Tibial nerve (tissue), 4 donors: ENCODE data around the gene PICK1.

Source experiments
- EP300 ChIP-seq, 2 donors: sonication (generic); formaldehyde crosslinking; IDR thresholded peaks; one replicate each; pipeline ENCODE4 v1.6.1; 2017; ENCODE audit warnings: antibody characterized with exemption in 2 of 2, mild to moderate bottlenecking in 1 of 2
- POLR2A ChIP-seq, 2 donors: fragments of 450-650 bp; IDR thresholded peaks; one replicate each; pipeline ENCODE4 v1.6.1; 2017; ENCODE audit warnings: antibody characterized with exemption in 2 of 2, mild to moderate bottlenecking in 2 of 2, moderate library complexity in 2 of 2
- TF ChIP-seq, protein P1 (sequence below), 5 experiments: fragments of 200-600 bp in 3 of 5; fragments of 450-650 bp in 2 of 5; sonication (generic) in 3 of 5; IDR thresholded peaks; one replicate each; pipeline ENCODE4 v1.5.1; 2016 to 2019; ENCODE audit warnings: antibody characterized with exemption in 5 of 5, mild to moderate bottlenecking in 3 of 5, moderate library complexity in 2 of 5

GRCh38 chr22:38038426-38038825 is 18.8 kb upstream of the PICK1 start:
- no peak for TF ChIP-seq POLR2A (IDR thresholded peaks at IDR 0.05)
- TF ChIP-seq, protein P1, sequence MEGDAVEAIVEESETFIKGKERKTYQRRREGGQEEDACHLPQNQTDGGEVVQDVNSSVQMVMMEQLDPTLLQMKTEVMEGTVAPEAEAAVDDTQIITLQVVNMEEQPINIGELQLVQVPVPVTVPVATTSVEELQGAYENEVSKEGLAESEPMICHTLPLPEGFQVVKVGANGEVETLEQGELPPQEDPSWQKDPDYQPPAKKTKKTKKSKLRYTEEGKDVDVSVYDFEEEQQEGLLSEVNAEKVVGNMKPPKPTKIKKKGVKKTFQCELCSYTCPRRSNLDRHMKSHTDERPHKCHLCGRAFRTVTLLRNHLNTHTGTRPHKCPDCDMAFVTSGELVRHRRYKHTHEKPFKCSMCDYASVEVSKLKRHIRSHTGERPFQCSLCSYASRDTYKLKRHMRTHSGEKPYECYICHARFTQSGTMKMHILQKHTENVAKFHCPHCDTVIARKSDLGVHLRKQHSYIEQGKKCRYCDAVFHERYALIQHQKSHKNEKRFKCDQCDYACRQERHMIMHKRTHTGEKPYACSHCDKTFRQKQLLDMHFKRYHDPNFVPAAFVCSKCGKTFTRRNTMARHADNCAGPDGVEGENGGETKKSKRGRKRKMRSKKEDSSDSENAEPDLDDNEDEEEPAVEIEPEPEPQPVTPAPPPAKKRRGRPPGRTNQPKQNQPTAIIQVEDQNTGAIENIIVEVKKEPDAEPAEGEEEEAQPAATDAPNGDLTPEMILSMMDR (IDR thresholded peaks at IDR 0.05) = no peak
- TF ChIP-seq EP300 (IDR thresholded peaks at IDR 0.05) = peak in 1 of 2 donors; percentile 84
